Measurements from ENCODE around the gene NELFB.

The NELFB gene

GRCh38 chr9:137254624-137255447, at the start of gene NELFB:
Gene NELFB, plus strand, starts transcription at chr9:137255327.
- peak; percentile 93 for DNase-seq (ENCODE audit: low read depth)

- DNase-seq (ENCODE audit: low read depth), result no peak
These were observed 48.5 kb upstream of the NELFB start for GRCh38 chr9:137206602-137207001.

GRCh38 chr9:137211532-137211931, 43.6 kb upstream of the NELFB start:
- DNase-seq (ENCODE audit: low read depth), result no peak

- DNase-seq (ENCODE audit: low read depth), result no peak
These were observed 42.6 kb upstream of the NELFB start for GRCh38 chr9:137212520-137212919.

GRCh38 chr9:137213160-137214060, 41.7 kb upstream of the NELFB start:
- DNase-seq (ENCODE audit: low read depth), result no peak

GRCh38 chr9:137214620-137215019, 40.5 kb upstream of the NELFB start:
- DNase-seq (ENCODE audit: low read depth), result no peak

- DNase-seq (ENCODE audit: low read depth), result no peak
These were observed 39.7 kb upstream of the NELFB start for GRCh38 chr9:137215196-137215986.

- DNase-seq (ENCODE audit: low read depth), result no peak
These were observed 38.8 kb upstream of the NELFB start for GRCh38 chr9:137216188-137216965.

- no peak for DNase-seq (ENCODE audit: low read depth)
These were observed 37.6 kb upstream of the NELFB start for GRCh38 chr9:137217276-137218211.

- no peak for DNase-seq (ENCODE audit: low read depth)
These were observed 36.8 kb upstream of the NELFB start for GRCh38 chr9:137218212-137218753.

- no peak for DNase-seq (ENCODE audit: low read depth)
These were observed 36.3 kb upstream of the NELFB start for GRCh38 chr9:137218754-137219271.

- DNase-seq (ENCODE audit: low read depth), result no peak
These were observed 35.3 kb upstream of the NELFB start for GRCh38 chr9:137219757-137220316.

GRCh38 chr9:137220317-137221094, 34.6 kb upstream of the NELFB start:
- DNase-seq (ENCODE audit: low read depth), result no peak

GRCh38 chr9:137221095-137221505, 34.0 kb upstream of the NELFB start:
- no peak for DNase-seq (ENCODE audit: low read depth)

- no peak for DNase-seq (ENCODE audit: low read depth)
These were observed 33.5 kb upstream of the NELFB start for GRCh38 chr9:137221506-137222111.

- no peak for DNase-seq (ENCODE audit: low read depth)
These were observed 32.7 kb upstream of the NELFB start, which contains the start of gene RNF208 for GRCh38 chr9:137222190-137223077. Gene RNF208, minus strand, starts transcription at chr9:137222240. Its CDS starts 1,028 bp downstream, at chr9:137221212.

Data from stimulated activated CD4-positive, alpha-beta T cell treated with anti-CD3 and anti-CD28 coated beads, Interleukin-2, amount 100 ng/mL, for 4 hours (primary cell).